ENCODE measurements around the gene COL9A3.
A peak's percentile ranks its signal among the peaks of the same experiment; 100 is the strongest.

Gene COL9A3

DNA sequence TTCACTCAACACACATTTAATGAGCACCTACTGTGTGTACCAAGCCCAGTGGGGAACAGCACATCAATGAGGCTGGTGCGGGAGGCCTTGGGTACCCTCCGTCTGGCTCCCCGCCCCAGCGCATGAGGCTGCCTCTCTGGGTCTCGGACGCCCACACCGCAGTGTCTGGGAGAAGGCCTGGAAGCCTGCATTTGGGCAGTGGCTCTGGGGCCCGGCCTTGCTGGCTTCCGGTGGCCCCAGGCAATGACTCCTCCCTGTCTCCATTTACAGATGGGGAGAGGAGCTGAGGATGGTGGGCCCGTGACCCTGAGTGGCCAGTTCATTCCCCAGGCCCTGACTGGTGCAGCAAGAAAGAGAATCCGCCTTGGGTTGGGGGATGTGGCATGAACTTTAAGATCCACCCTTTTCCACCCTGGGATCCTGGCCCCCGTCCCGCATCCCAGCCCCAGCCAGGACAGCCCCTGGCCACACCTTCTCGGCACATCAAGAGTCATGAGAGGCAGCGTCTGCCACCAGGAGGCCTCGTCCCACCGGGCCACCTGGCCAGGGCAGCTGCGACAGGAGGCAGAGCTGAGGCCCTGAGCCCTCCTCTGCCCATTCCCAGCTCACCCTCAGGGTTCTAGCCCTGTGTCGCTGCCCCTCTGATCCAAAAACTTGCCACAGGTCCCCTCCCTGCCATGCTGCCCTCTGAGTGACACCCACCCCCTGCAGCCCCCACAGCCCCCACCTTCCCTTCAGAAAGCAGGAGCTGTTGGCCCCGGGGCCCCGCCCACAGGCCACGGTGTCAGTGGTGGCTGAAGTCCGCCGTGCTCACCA, 38.0 kb upstream of the COL9A3 start:
- DNase-seq, result no peak

DNA sequence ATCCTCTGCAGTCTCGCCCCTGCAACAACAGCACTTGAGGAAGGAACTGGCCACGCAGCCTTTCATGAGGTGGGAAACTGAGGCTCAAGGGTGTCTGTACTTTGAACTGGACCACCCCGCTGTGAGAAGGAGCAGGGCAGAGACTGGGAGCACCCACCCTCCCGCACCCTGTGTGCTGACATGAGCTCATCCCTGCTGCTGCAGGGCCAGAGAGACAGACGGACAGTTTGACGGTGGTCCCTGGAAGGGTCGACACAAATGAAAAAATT, 37.5 kb upstream of the COL9A3 start:
- no peak for DNase-seq

DNA sequence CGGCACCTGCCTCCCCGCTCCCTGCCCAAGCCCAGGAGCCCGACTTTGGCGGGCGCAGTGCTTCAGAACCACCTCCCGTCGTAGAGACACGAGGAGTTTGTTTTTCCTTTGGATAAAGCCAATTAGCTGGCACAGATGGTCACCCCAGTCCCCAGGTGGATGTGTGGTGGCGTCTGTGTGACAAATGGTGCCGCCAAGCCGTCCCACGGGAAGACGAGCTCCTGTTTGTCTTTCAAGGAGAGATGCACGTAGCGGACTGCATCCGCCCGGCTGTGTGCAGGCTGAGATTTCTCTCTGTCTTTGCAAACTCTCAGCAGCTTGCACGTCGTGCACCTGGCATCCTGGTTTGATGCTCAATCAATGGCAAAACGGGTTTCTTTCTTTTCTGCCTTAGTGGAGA, 36.6 kb upstream of the COL9A3 start:
- DNase-seq, result no peak

DNA sequence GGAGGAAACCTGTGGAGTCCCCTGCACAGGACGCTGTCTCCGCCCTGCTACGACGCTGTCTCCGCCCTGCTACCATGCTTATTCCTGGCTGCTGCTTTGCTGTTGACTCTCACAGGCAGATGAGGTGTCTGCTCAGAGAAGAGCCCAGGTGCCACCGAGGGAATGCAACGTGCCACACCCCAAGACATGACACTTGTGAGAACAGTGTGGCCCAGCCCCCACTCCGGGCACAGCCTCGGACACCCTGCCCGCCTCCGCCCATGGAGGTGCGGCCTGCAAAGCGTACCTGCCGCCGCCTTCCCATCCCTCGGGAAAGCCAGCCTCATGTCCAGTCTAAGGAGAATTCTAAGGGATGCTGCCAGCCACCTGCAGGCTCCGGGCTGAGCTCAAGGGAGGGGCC, 36.2 kb upstream of the COL9A3 start:
- no peak for DNase-seq

DNA sequence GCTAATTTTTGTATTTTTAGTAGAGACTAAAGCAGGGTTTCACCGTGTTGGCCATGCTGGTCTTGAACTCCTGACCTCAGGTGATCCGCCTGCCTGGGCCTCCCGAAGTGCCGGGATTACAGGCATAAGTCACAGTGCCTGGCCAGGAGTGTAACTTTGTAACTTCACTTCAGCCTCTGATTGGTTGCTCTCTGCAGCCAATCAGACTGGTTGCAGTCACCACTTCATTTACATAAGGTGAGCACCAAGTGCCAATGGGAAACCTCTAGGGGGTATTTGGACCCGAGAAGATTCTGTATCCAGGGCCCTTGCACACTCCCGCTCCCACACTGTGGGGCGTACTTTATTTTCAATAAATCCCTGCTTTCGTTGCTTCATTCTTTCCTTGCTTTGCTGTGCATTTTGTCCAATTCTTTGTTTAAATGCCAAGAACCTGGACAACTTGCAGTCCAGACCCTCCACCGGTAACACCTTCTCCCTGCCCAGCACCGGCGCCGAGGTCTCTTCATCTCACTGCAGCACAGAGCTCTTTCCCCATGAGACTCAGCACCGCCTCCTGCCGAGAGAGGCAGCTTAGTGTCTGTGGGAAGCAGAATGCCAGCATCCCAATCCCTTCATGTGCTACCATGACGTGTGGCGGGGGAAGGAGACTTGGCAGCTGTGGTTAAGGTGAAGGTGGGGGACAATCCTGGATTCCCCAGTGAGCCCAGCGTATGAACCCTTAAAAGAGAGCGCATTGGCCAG, 34.5 kb upstream of the COL9A3 start:
- DNase-seq, result no peak

DNA sequence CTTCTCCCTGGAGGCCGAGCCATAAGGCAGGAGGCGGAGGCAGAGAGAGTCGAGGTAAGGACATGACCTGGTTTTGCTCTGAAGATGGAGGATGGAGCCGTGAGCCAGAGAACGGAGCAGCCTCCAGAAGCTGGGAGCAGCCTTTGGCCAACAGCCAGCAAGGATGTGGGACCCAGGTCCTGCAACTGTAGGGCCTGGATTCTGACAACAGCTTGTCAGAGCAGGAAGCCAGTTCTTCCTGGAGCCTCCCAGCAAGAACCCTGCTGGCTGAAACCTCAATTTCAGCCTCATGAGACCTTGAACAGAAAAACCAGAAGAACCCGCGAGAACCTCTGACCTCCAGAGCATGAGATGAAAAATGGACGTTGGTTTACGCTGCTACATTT, 34.0 kb upstream of the COL9A3 start:
- no peak for DNase-seq

DNA sequence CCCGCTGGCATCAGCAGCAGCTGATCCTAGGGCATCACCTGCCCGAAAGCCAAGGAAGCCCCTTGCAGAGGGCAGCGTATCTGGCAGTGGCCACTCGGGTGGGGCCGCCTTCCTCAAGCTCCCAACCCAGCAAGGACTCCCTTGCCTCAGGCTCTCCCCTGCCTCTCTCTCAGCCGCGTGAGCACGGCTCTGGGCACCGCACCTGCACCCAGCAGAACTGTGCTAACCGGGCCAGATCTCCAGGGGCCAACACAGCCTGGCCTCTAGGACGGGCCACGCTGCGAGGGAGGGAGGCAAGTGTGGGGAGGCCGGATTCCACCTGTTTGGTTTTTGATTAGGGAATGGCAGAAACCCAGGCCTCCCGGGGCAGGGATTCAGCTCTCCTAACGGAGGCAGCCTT, 32.4 kb upstream of the COL9A3 start:
- DNase-seq, result no peak

DNA sequence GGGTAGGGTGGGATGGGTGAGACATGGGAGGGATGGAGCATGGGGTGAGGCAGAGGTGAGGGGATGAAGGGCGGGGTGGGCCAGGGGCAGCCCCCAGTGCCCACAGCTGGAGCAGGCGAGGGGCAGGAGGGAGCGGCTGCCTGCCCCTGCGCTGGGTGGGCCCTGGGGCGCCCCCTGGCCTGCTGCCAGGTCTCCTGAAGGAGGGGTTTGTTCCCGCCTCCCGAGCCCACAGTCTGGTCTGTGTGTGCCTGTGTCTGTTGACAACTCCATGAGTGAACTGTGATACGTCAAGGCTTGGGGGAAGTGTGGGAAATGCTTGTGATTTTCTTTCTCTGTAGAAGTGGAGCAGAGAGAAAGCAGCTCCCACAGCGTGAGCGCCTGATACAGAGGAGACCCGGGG, 31.5 kb upstream of the COL9A3 start:
- DNase-seq, result no peak

DNA sequence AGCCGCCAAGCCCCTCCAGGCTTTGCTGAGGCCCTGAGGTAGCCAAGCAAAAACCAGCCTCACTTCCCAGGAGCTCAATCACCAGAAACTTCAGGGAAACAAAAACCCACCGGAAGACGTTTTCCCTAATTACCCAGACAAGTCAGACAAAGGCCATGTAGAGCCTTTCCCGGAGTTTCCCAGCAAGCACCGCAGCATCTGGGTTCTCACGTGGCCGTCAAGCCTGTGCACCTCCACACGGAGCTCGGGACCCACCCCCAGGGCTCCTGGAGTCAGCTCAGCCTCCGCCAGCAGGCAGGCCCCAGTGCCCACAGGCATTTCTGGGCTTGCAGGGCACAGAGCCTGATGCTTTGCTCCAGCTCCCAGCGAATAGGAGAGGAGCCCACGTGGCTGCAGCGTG, 30.7 kb upstream of the COL9A3 start:
- DNase-seq, result no peak

DNA sequence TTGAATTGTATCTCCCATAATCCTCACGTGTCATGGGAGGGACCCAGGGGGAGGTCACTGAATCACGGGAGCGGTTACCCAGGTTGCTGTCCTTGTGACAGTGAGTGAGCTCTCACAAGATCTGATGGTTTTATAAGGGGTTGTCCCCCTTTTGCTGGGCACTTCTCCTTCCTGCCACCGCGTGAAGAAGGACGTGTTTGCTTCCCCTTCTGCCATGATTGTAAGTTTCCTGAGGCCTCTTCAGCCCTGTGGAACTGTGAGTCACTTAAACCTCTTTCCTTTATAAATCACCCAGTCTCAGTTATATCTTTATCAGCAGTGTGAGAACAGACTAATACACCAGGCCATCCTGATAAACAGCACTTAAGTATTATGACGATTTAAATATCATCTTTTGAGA, 29.5 kb upstream of the COL9A3 start:
- DNase-seq, result no peak

DNA sequence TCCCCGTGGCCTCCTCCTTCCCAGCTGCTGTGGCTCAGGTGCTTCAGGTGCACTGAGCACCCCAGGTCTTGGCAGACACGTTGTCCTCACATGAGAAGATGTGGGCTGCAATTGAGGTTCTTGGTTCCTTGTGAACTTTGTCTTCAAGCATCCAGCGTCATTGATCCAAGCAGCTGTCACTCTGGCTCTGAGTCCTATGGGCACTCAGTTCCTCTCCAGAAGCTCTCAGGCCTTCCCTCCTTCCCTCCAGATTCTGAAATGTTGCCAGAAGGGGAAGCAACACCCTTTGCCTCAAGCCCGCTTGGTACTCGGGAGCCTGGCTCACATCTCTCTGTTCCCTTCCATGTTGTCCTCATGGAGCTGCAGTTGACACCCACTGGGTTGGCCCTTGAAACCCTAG, 29.0 kb upstream of the COL9A3 start:
- DNase-seq, result no peak

DNA sequence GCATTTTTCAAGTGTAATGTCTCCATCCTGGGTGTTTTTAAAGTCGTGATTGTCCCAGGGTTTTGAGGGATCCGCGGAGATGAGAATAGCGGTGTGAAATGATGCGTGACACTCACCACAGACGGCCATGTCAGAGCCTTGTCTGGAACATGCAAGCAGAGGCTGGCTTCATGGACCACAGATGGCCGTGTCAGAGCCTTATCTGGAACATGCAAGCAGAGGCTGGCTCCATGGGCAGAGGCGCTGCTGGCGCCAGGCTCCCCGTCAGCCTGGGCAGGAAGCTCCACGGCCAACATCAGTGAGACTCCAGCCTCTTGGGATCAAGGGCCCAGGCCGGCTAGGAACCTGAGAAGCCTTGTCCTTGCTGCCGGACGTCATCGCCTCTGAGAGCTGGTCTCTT, 28.2 kb upstream of the COL9A3 start:
- DNase-seq, result no peak

DNA sequence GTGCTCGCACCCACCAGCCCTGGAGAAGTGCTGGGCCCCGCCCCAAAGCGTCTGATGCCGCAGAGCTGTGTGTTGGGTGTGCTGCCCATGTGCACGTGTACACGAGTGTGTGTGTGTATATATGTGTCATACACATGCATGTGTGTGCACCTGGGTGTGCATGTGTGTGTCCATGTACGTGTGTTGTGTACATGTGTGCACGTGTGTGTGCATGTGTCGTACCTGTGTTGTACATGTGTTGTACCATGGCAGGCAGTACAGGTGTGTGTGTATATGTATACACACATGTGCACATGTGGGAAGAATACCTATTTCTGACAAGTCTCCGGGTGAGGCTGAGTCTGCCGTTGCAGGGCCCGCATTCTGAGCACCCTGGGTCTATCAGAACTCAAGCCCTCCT, 26.8 kb upstream of the COL9A3 start:
- DNase-seq, result no peak

DNA sequence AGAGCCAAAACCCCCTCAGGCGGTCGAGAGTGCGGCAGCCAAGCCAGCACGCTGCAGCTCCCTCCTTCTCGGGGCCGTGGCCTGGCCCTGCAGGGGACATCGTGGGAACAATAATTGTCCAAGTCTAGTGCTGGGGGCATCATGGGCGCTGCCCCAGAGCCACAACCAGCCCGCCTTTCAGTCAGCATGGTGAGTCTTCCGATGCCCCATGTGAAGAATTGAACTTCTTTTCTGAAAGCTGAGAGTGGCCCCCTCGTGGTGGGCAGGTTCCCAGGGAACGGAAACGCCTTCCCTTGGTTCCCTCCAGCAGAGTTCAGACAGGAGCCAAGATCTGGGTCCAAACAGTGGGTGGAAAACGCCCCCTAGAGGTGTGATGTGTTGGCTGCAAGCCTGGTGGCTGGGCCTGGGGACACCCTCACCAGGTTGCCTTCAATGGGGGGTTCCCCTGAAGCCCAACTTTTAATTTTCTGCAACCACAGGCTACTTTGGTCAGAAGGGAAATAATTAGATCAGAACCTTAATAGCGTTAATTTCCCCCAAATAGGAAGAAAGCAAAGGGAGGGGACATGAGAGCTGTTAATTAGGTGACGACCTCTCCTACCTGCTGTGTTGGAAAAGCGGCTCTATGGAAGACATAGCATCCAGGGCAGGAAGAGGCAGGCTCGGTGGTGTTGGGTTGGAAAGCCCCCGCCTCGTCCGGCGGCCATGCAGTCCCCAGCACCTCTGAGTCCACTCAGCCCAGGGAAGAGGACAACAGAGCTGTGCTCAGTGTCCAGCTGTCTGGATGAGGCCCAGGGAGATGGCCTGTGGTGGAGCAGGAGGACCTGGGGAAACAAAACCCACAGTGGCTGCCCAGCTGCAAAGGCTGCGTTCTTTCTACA, 25.3 kb upstream of the COL9A3 start:
- DNase-seq, result peak; percentile 82

DNA sequence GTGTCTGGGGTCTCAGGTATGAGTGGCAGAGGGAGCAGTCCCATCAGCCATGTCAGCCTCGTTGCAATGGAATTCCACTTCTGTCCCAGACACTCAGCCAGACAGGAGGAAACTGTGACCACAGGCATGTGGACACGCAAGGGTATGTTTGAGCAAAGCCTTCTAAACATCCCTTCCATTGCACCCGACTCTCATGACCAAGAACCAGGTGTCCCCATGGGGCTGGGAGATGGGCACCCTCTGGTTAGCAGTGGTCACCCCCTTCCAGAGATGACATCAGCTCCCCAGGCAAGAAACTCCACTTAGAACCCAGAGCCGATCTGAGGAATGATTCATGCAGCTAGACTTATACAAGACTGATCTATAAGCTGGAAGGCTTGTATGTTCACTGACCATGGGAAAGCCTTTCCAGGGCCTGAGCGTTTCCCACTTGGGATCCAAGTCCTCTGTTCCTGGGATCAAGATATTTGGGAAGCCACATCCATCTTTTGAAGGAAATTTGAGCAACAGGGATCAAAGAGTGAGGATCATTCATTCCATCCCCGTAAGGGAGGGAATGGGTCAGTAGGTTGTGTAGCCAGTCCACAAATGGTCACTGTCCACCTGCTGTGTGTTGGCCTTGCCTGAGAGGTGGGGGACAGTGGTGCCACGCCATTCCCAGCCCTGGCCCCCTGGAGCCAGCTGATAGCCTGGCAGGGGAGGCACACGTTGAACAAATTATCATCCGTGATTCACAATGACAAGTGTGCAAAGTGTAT, 24.5 kb upstream of the COL9A3 start:
- no peak for DNase-seq

DNA sequence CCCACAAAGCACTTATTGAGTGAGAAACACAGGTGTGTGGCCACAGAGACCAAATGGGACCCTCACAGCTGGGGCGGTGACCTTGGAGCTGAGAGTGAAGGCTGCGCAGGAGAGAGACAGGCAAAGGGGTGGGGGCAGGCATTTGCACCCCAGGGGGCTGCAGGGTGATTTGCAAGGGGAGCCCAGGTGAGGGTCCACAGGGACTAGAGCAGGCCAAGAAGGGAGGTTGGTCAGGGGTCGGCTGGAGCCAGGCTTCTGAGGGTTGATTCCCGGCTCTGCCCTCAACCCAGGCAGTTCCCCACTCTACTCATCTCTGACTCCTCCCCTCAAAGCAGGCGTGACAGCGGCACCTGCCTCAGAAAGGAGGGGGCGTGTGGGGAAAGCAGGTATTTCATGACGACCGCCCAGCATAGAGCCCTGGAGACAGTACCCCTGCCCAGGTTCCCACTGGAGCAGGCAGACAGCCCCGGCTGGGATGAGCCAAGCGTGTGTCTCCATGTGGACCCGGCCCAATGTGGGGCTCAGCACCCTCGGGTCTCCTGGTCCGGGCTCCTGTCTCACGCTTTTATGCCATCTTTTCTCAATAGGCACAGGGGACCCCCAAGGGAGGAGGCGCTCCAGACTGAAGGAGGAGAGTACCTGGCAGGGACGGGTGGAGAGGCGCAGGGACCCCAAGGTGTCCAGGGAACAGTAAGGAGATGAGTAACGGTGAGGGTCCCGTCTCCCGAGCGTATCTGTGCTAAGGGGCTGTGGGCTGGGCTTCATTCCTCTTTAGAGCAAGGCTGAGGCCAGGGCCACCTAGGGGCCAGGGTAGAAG, 23.7 kb upstream of the COL9A3 start:
- DNase-seq, result no peak

DNA sequence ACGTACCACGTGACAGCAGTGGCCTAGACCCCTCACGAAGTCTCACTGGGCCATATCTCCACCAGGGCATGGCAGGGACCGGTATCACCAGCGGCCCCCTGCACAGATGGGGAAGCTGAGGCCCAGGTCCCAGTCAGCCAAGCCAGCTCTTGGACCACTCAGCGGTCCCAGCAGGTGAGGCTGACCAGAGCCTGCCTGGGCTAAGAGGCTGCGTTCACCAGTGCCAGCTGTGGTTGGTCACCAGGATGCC, 23.2 kb upstream of the COL9A3 start:
- no peak for DNase-seq

DNA sequence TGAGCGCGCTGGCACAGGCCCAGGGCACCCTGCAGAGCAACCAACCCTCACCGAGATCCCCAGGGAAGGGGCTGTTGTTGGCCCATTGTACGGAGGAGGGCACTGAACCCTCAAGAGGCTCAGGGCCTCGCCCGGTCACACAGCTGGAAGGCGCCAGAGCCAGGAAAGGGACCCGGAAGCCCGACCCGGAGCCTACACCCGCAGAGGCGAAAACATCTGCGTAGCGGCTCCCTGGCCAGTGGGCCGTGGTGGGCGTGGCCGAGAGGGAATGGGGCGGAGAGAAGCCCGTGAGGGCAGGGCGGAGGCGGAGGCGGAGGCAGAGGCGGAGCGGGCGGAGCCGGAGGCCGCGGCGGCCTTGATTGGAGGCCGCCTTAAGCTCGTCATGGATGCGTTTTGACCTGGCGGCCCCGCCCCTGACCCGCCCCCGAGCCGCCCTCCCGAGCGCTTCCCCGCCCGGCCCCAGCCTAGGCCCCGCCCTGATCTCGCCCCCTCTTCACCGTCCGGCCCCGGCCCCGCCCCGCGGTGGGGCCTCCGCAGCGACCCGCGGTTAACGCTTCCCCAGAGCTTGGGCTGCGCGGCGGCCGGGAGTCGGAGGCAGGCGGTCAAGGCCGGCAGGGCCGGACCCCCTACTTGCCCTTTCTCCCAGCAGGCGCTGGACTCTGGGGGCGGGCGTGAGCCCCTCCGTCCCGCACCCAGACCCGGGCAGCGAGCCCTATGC, 22.7 kb upstream of the COL9A3 start:
- DNase-seq, result peak; percentile 96

DNA sequence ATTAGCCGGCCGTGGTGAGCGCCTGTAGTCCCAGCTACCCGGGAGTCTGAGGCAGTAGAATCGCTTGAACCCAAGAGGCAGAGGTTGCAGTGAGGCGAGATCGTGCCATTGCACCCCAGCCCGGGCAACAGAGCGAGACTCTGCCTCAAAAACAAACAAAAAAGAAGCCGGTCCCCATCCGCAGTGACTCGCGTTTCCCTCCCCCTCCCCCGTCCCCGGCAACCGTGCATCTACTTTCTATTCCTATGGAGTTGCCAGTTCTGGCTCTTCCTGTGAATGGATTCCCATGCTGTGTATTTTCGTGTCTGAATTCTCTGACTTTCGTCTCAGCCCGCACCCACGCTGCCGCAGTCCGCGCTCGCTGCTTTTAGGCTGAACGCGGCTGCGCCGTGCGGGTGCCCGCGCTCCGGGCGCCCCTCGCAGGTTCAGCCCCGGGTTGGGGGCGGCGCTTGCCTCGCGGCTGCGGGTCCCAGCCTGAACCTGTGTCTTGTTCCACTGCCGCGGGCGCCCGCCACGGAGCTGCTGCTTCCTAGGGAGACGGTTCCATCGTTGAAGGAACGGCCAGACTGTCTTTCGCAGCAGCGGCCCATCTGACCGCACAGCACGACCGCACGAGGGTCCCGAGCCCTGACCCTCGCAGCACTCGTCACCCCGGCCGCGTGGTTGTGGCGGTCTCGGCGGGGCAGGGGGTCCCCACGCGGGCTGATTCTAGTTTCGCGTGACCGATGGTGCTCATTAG, 21.7 kb upstream of the COL9A3 start:
- peak; percentile 64 for DNase-seq

DNA sequence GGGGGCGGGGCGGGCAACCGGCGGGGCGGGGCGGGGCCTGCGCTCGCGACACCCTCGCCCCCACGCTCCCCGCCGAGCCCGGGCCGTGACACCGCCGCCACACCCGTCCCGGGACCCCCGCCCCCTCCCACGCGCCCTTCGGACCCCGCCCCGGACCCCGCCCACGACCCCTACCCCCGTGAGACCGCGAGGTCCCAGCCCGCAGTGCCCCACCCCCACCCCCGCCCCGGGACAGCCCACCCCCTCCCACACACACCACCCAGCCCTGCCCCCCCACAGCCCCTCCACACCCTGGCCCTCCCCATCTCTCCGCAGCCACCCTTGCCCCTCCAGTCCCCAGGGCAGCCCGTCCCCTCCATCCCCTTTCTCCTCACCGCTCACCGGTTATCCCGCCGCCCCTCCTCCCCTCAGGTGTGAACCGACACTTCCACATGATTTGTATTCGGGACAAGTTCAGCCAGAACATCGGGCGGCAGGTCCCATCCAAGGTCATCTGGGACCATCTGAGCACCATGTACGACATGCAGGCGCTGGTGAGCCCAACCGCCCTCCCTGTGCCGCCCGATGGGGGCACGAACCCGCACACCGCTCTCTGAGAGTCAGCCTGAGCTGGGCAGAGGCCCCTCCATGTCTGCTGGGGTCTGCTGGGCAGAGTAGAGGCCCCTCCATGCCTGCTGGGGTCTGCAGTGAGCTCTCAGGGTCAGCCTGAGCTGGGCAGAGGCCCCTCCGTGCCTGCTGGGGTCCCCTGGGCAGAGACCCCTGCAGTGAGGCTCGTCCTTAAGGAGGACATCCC, 20.0 kb upstream of the COL9A3 start:
- no peak for DNase-seq
